HG03039 (cell line): ENCODE measurements around the gene ARRDC5.
"Not testable (repeated sequence)": the region's sequence is repeated elsewhere in the genome, so short reads cannot be mapped to it uniquely, and the experiment has no call there.

ENCODE experiments used
- ATAC-seq: cut with Tn5 transposase; IDR thresholded peaks from one replicate; pipeline ENCODE4 v1.9.1; 2021; ENCODE audit warnings: mild to moderate bottlenecking, moderate library complexity; ENCODE audit not compliant: unreplicated experiment

The ARRDC5 gene

DNA sequence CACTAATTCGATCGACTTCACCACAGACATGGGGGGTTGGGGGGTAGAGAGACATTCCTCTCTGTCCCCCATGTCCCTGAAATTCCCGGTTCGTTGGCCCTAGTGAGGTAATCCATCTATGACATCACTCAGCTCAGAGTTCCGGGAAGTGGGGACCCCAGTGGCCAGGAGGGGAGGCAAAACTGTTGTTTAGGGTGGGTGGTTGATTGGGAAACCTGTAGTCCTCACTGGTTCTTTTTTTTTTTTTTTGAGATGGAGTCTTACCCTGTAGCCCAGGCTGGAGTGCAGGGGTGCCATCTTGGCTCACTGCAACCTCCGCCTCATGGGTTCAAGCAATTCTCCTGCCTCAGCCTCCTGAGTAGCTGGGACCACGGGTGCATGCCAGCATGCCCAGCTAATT lies at the start of gene ARRDC5:
TSS of gene ARRDC5 (minus strand) at position 101 of the 400 bp plus-strand sequence. CDS start at position 30, 71 bp downstream.
- no peak for ATAC-seq

DNA sequence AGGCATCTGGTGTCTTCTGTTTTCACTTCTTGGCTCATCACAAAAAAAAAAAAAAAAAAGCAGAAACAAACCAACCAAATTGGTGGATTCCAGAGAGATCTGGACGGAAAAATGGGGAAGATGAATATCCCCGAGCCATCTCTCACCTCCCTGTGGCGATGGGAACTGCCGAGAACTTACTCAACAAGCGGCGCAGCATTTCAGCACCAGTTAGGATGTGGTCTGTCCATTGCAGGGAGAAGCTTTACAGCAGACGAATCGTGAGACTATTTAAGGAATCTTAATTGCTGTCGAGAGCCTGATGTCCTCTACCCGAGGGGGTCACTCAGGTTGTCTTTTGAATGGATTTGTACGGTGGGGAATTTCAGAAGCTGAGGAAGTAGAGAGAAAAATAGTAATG lies 49.0 kb upstream of the ARRDC5 start:
- ATAC-seq: no peak

DNA sequence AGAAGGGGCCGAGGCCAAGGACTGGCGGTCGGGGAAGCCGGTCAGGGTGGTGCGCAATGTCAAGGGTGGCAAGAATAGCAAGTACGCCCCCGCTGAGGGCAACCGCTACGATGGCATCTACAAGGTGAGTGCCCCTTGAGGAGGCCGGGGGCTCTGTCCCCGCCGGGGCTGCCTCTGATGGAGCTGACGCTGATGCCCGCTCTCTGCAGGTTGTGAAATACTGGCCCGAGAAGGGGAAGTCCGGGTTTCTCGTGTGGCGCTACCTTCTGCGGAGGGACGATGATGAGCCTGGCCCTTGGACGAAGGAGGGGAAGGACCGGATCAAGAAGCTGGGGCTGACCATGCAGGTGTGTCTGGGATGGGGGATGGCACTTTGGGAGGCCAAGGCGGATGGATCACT lies 48.0 kb upstream of the ARRDC5 start:
- not testable (repeated sequence) for ATAC-seq

DNA sequence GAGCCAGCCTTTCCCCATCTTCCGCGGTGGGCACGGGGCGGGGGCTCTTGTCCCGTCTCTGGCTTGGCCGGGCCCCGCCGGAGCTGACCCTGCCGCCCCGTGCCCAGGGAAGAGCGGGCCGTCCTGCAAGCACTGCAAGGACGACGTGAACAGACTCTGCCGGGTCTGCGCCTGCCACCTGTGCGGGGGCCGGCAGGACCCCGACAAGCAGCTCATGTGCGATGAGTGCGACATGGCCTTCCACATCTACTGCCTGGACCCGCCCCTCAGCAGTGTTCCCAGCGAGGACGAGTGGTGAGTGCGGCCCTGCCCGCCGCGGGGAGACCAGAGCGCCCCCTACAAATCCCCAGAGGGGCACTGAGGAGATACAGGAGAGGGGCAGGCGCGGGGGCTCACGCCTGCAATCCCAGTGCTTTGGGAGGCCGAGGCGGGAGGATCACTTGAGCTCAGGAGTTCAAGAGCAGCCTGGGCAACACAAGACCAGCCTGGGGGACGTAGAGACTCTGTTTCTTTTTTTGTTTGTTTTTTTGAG lies 39.0 kb upstream of the ARRDC5 start:
- not testable (repeated sequence) for ATAC-seq

DNA sequence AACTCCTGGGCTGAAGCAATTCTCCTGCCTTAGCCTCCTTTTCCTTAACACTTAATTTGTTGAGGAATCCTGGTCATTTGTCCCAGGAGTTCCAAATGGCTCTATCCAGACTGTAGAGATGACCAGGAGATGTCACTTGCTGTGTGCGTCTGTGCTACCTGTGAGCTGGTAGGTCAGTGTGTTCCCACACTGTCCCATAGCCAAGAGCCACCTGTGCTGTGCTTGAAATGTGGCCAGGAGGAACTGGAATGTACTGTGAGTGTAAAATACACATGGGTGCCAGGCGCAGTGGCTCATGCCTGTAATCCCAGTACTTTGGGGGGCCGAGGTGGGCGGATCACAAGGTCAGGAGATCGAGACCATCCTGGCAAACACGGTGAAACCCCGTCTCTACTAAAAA lies 36.8 kb upstream of the ARRDC5 start:
- ATAC-seq: no peak

DNA sequence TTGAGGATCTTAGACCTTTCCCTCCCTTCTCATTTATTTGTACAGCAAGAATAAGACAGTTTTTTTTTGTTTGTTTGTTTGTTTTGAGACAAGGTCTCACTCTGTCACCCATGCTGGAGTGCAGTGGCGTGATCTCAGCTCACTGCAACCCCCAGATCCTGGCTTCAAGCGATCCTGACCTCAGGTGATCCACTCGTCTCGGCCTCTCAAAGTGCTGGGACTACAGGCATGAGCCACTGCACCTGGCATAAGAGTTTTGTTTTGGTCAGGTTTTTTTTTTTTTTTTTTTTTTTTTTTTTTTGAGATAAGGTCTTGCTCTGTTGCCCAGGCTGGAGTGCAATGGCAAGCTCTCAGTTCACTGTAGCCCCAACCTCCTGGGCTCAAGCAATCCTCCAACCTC lies 35.8 kb upstream of the ARRDC5 start:
- ATAC-seq: not testable (repeated sequence)

DNA sequence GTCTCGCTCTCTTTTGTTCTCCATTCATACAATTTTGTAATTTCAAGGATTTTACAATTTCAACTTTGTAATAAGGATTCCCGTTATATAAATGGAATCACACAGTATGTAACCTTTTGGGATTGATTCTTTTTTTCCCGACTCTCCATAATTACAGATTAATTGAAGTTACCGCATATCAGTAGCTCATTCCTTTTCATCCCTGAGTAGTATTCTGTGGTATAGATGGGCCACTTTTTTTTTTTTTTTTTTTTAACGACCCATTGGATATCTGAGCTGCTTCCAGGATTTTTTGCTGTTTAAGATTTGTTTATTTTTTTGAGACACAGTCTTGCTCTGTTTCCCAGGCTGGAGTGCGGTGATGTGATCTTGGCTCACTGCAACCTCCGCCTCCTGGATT lies 34.4 kb upstream of the ARRDC5 start:
- ATAC-seq: no peak

GRCh38 chr19:4935444-4935843 lies 32.7 kb upstream of the ARRDC5 start:
- no peak for ATAC-seq

- ATAC-seq: no peak
These were observed 30.8 kb upstream of the ARRDC5 start for GRCh38 chr19:4933528-4933927.

DNA sequence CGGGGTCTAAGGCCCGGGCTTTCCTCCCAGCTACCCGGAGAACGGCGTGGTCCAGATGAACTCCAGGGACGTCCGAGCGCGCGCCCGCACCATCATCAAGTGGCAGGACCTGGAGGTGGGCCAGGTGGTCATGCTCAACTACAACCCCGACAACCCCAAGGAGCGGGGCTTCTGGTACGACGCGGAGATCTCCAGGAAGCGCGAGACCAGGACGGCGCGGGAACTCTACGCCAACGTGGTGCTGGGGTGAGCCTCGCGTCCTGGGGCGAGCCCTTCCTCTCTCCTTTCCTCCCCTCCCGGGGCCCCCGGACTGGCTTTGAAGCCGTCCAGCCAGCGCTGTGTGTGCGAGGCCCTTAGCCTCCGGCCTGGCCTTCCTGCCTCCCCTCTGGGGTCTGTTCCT lies 30.0 kb upstream of the ARRDC5 start:
- ATAC-seq: no peak

GRCh38 chr19:4930664-4931063 lies 28.0 kb upstream of the ARRDC5 start:
- ATAC-seq: no peak

DNA sequence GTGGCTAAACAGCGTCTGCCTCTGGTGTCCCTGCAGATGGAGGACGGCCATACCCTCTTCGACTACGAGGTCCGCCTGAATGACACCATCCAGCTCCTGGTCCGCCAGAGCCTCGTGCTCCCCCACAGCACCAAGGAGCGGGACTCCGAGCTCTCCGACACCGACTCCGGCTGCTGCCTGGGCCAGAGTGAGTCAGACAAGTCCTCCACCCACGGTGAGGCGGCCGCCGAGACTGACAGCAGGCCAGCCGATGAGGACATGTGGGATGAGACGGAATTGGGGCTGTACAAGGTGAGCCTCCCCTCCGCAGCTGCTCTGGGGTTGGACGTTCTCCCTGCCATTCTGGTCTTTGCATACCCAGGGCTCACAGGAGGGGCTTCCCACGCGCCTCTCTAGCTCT lies 26.5 kb upstream of the ARRDC5 start:
- ATAC-seq: no peak

- no peak for ATAC-seq
These were observed 20.6 kb upstream of the ARRDC5 start for GRCh38 chr19:4923276-4923747.

GRCh38 chr19:4922530-4923275 lies 20.0 kb upstream of the ARRDC5 start:
- no peak for ATAC-seq

DNA sequence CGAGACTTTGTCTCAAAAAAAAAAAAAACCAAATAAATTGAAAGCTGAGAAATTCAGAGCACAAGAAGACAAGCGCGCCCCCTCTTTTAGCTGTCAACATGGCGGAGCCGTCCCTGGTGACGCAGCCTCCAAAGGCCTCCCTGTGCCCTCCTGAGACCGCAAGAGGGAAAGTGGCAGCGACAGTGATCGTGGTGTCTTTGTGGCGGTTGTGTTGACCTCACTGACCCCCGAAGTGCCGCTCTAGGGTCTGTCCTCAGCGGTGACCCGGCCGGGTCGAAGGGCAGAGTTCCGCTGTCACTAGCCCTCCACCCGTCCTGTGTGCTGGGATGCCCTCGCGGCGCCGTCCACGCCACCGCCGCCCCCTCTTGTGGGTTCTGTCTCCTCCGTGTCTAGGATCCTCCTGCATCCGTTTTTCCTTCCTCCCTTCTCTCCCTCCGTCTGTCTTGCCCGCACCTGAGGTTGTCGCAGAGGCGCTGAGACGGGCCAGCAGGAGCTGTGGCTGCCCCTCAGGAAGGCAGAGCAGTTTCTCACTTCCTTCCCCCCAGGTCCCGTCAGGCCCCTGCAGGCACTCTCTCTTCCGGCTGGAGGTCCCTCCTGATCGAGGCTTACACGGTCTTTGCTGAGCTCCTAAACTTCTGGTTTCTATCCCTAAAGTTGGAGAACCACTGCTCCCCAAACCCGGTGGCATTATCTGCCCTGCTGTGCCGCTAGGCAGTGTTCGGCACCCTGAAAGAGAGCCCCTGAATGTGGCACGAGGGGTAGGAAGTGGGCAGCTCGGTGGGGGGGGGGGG lies 13.8 kb upstream of the ARRDC5 start:
- no peak for ATAC-seq

GRCh38 chr19:4914736-4915501 lies 12.2 kb upstream of the ARRDC5 start:
- no peak for ATAC-seq

- no peak for ATAC-seq
These were observed 11.5 kb upstream of the ARRDC5 start for GRCh38 chr19:4913996-4914735.

GRCh38 chr19:4911786-4912672 lies 9.3 kb upstream of the ARRDC5 start:
- no peak for ATAC-seq

DNA sequence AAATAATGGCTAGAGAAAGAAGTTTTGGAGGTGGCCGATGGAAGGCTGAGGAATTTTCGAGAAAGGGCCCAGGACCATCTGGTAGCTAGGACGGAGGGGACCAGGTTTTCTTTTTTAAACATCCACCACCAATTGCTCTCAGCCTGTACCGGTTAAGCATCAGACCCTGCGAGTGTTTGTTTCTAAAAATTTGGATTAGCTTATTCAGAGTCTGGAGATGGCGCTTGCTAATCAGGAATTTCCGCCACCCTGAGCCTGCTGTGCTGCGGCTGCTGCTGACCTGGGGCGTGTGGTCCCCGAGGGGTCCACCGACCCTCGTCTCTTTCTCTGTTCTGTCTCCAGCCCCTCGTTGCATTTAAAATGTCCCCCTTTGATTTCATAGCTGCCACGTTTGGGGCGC lies 8.6 kb upstream of the ARRDC5 start:
- ATAC-seq: no peak
